Measurements from ENCODE around the gene RGS10.
"Not testable (repeated sequence)": the region's sequence is repeated elsewhere in the genome, so short reads cannot be mapped to it uniquely, and the experiment has no call there.

Gene RGS10

GRCh38 chr10:119542357-119542987, at the start of gene RGS10:
TSS of gene RGS10 (minus strand) at chr10:119542719. CDS start at chr10:119542638, 81 bp downstream.
- DNase-seq = peak; percentile 84

- no peak for DNase-seq
Measured at GRCh38 chr10:119588071-119588470, 45.6 kb upstream of the RGS10 start.

GRCh38 chr10:119578355-119578754, 35.8 kb upstream of the RGS10 start:
- no peak for DNase-seq

- DNase-seq = peak; percentile 30
Measured at GRCh38 chr10:119575991-119576390, 33.5 kb upstream of the RGS10 start.

- DNase-seq = peak; percentile 68
Measured at GRCh38 chr10:119575506-119575905, 33.0 kb upstream of the RGS10 start.

GRCh38 chr10:119567978-119568377, 25.5 kb upstream of the RGS10 start:
- no peak for DNase-seq

- DNase-seq = no peak
Measured at GRCh38 chr10:119562097-119562496, 19.6 kb upstream of the RGS10 start.

- not testable (repeated sequence) for DNase-seq
Measured at GRCh38 chr10:119559511-119559910, 17.0 kb upstream of the RGS10 start.

- DNase-seq = not testable (repeated sequence)
Measured at GRCh38 chr10:119556081-119556480, 13.6 kb upstream of the RGS10 start.

- no peak for DNase-seq
Measured at GRCh38 chr10:119555178-119555784, 12.8 kb upstream of the RGS10 start.

GRCh38 chr10:119550827-119551226, 8.3 kb upstream of the RGS10 start:
- no peak for DNase-seq

GRCh38 chr10:119549247-119549999, 6.9 kb upstream of the RGS10 start:
- no peak for DNase-seq

- DNase-seq = no peak
Measured at GRCh38 chr10:119546009-119546408, 3.5 kb upstream of the RGS10 start.

- DNase-seq = no peak
Measured at GRCh38 chr10:119545310-119545709, 2.8 kb upstream of the RGS10 start.

GRCh38 chr10:119543814-119544642, 1.5 kb upstream of the RGS10 start:
- DNase-seq = no peak

GRCh38 chr10:119542988-119543813, 682 bp upstream of the RGS10 start:
- DNase-seq = peak; percentile 71

GRCh38 chr10:119541459-119542356, 811 bp downstream of the RGS10 start:
- DNase-seq = peak; percentile 39

- no peak for DNase-seq
Measured at GRCh38 chr10:119541046-119541445, 1.5 kb downstream of the RGS10 start.

- no peak for DNase-seq
Measured at GRCh38 chr10:119540038-119540437, 2.5 kb downstream of the RGS10 start.

- DNase-seq = no peak
Measured at GRCh38 chr10:119539359-119539825, 3.1 kb downstream of the RGS10 start.
